Retinal pigment epithelial cell (primary cell): ENCODE data around the gene EEF1AKMT3.

Source experiments
- DNase-seq: peaks from one replicate; pipeline ENCODE4 v3.0.0-alpha.2; 2010; ENCODE audit warnings: low read depth
- H3K4me3 ChIP-seq: 2 replicates; pipeline ENCODE4 v1.5.1; 2011; ENCODE audit warnings: mild to moderate bottlenecking, low read length, control low read depth, moderate library complexity
- CTCF ChIP-seq: conservative IDR thresholded peaks from 2 replicates; pipeline ENCODE4 v1.5.1; 2011; ENCODE audit warnings: low read depth, low read length, control low read depth, inconsistent platforms

The EEF1AKMT3 gene

DNA sequence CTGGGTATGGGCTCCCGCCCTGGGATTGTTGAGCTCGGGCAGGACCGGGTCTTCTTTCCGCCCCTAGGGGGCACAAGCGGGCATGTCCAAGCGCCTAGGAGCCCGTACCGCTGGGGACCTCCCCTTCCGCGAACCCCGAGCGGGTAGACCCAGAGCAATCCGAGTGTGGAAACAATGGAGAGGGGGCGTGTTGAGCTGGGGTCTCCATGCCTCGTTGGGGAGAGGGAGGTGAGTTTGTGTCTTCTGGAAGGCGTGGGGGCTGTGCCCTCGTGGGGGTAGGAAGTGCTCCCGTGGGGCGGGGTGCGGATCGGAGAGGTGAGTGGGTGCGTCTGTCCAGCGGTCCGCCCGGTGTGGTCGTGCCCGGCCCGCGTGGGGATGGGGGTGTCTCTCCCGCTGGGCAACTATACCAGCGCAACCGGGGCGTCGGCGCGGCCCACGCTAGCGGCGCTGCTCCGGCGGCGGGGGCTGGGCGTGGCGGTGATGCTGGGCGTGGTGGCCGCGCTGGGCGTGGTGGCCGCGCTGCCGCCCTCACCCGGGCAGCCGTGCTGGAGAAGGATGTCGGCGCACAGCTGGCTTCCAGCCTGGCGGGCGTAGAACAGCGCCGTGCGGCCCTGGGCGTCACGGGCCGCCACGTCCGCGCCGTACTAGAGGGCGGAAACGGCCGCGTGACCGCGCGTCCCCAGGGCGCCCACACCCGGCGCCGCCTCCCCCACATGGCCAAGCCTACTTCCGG, 46.1 kb upstream of the EEF1AKMT3 start:
- TF ChIP-seq CTCF: peak; percentile 82
- no peak for DNase-seq
- H3K4me3 ChIP-seq: peak overlapping the region; percentile 57

GRCh38 chr12:57726884-57727757, 45.3 kb upstream of the EEF1AKMT3 start:
- H3K4me3 ChIP-seq: peak overlapping the region; percentile 32
- TF ChIP-seq CTCF: peak; percentile 2
- DNase-seq: no peak

DNA sequence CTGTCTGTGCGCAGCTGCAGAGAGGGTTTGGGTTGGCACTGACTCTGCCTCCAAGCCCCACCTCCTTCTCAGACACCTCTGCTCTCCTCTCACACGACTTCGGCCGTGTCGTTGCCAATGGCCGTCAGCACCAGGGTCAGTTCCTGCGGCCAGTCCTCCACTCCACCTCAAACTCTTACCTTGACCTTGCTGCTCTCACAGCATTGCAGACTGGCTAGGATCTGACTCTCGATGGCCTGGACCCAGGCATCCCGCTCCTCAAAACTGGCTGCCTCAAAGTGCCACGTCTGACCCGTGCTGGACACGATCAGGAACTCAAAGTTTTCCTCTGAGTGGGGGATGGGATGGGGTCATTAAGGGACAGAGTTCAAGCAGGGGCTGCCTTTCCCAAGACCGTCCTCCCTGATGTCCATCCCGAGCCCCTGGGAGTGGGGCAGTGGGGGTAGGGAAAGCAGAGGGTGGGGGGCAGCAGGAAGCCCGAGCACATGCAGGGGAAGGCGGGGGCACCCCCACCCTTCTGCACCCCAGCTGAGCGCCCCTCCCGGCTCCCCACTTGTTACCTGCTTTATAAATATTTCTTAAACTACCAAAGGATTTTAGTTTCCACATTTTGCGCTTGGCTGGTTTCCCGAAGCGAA, 44.5 kb upstream of the EEF1AKMT3 start:
- no peak for TF ChIP-seq CTCF
- DNase-seq: no peak
- no peak overlapping the region for H3K4me3 ChIP-seq

- TF ChIP-seq CTCF: no peak
- H3K4me3 ChIP-seq: no peak overlapping the region
- no peak for DNase-seq
Observed at GRCh38 chr12:57729321-57729844, 43.0 kb upstream of the EEF1AKMT3 start.

DNA sequence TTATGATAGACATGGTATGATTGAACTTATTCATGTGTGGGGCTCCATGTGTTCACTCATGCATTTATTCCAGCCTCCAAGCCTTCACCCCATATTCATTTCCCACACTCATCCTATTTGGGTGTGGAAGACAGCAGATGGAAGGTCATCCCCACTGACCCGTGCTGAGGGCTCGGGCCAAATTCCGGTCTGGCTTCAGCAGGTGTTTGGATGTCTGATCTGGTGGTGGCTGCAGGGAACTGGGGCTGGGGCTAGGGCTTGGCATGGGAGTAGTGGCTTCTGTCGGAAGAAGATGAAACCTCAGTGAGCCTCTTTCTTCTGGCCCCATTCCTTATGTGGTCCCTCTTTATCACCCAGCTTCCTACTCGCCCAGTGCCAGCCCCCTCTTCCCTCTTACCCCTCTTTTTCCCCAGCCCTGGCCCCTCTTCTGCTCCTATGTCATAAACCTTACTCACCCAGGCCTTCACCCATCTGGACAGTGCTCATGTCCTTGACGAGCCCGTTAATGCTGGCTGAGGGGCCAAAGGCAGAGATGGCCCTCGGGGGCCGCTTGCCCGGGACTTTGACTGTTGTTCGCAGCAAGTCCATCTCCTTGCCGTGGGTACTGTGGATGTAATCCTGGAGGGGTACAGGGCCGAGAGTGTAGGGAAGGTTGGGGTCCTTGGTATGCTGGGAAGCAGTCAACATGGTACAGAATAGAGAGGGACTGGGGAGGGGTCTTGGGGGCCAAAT, 41.9 kb upstream of the EEF1AKMT3 start:
- TF ChIP-seq CTCF: no peak
- H3K4me3 ChIP-seq: no peak overlapping the region
- no peak for DNase-seq

DNA sequence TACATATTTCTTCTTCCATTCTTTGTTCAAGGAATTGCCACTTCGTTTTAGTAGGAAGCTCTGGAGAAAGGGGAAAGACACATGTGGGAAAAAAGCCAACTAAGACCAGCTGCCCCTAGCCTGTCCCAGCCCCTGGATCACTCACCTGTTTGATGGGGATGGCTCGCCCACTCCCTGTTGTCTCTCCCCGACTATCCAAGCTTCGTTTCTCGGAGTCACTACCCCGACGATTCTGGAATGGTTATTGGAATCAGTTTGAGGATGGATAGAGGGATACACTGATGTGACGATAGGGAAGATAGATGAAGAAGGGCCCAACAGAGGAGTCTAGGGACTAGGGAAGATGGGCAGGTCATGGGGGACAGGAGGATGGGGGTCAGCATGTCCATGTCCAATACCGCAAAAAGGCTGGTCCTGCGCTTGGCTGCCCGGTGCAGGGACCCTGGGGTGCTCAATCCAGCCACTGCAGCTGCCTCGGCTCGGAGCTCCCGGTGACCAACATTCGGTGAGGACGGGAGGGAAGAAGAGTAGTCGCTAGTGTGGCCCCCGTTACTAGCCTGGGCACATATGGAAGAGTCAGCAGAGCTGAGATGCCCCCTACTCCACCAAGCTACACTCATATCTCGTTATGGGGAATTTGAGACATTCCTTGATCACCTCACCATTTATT, 40.9 kb upstream of the EEF1AKMT3 start:
- no peak overlapping the region for H3K4me3 ChIP-seq
- DNase-seq: no peak
- no peak for TF ChIP-seq CTCF
